HEK293T (cell line): ENCODE measurements around the gene ZNF639.

Source experiments
- CTCF ChIA-PET: fragments of 350-600 bp; formaldehyde crosslinking; extraction: SDS; loops from one replicate; lab custom pipeline; 2021; ENCODE audit warnings: antibody characterized with exemption, inconsistent platforms; lab: Yijun Ruan, JAX
- POLR2A ChIA-PET: fragments of 350-600 bp; formaldehyde crosslinking; extraction: SDS; loops from one replicate; lab custom pipeline; 2020; ENCODE audit warnings: antibody characterized with exemption, inconsistent platforms; lab: Yijun Ruan, JAX
- DNase-seq: peaks from one replicate; pipeline ENCODE4 v3.0.0; 2012; ENCODE audit warnings: mixed read lengths; ENCODE audit errors: extremely low spot score
- ARNT ChIP-seq: fragments of 450-650 bp; IDR thresholded peaks from 2 replicates; pipeline ENCODE4 v1.6.1; 2017; ENCODE audit warnings: mild to moderate bottlenecking
- BHLHE40 ChIP-seq: fragments of 450-650 bp; IDR thresholded peaks from 2 replicates; pipeline ENCODE4 v1.6.1; 2016; ENCODE audit warnings: mild to moderate bottlenecking, moderate library complexity, borderline replicate concordance
- CTBP1 ChIP-seq: fragments of 450-650 bp; IDR thresholded peaks from 2 replicates; pipeline ENCODE4 v1.6.1; 2016; ENCODE audit warnings: borderline replicate concordance
- ELF4 ChIP-seq: fragments of 450-650 bp; IDR thresholded peaks from 2 replicates; pipeline ENCODE4 v1.6.1; 2017; ENCODE audit warnings: antibody characterized with exemption
- FOXA1 ChIP-seq: fragments of 450-650 bp; IDR thresholded peaks from 2 replicates; pipeline ENCODE4 v1.6.1; 2016; ENCODE audit warnings: mild to moderate bottlenecking
- FOXK2 ChIP-seq: fragments of 450-650 bp; IDR thresholded peaks from 2 replicates; pipeline ENCODE4 v1.6.1; 2016; ENCODE audit warnings: mild to moderate bottlenecking
- FOXM1 ChIP-seq: fragments of 450-650 bp; IDR thresholded peaks from 2 replicates; pipeline ENCODE4 v1.6.1; 2017; ENCODE audit warnings: mild to moderate bottlenecking, borderline replicate concordance
- HDGF ChIP-seq: fragments of 450-650 bp; IDR thresholded peaks from 2 replicates; pipeline ENCODE4 v1.6.1; 2017; ENCODE audit warnings: antibody characterized with exemption, borderline replicate concordance
- L3MBTL2 ChIP-seq: fragments of 450-650 bp; conservative IDR thresholded peaks from 2 replicates; pipeline ENCODE4 v1.6.1; 2016; ENCODE audit warnings: mild to moderate bottlenecking
- LEF1 ChIP-seq: fragments of 450-650 bp; IDR thresholded peaks from 2 replicates; pipeline ENCODE4 v1.6.1; 2017; ENCODE audit warnings: mild to moderate bottlenecking, borderline replicate concordance
- NFRKB ChIP-seq: fragments of 450-650 bp; IDR thresholded peaks from 2 replicates; pipeline ENCODE4 v1.6.1; 2016; ENCODE audit warnings: mild to moderate bottlenecking, moderate library complexity
- SP1 ChIP-seq: fragments of 450-650 bp; IDR thresholded peaks from 2 replicates; pipeline ENCODE4 v1.6.1; 2017
- SUZ12 ChIP-seq: fragments of 450-650 bp; IDR thresholded peaks from 2 replicates; pipeline ENCODE4 v1.6.1; 2016; ENCODE audit warnings: mild to moderate bottlenecking
- TARDBP ChIP-seq: fragments of 450-650 bp; IDR thresholded peaks from 2 replicates; pipeline ENCODE4 v1.6.1; 2016
- ZNF384 ChIP-seq: fragments of 450-650 bp; IDR thresholded peaks from 2 replicates; pipeline ENCODE4 v1.6.1; 2016
- TF ChIP-seq, protein P1 (sequence below): fragments of 450-650 bp; IDR thresholded peaks from 2 replicates; pipeline ENCODE4 v1.6.1; 2016

ZNF639 gene

DNA sequence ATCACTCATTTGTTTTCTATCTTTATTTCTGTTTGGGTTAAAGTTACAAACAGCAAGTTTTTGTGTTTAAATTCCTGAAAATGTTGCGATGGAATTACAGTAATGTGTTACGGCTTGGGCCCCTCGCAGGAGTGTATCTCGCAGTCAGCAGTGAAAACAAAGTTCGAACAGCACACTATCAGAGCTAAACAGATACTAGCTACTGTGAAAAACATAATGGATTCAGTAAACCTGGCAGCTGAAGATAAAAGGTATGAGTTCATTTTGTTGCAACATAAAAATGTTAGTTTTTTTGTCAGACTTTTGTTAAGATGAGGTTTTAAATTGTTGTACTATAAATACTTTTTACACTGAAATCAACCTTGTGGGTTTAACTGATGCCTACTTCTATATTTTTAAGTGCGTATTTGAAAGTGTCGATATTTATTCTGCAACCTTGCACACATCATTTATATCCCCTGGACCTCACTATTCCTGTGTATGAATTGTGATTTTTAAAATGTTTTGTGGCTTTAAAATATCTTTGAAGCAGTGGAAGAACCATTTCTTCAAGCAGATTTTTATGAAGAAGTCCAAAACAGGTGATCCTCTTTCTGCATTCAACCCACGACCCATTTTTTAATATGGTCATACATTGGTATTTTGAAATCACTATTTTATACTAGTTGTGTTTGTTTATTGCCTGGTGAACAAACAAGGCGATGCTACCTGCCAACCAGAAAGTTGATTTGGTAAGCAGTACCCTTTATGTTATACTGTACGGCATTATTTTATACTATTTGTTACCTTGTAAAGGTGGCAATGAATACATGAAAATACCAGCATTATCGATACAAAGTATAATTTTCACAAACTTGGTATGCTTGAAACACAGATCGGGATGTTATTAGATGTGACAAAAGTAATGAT lies 52.5 kb downstream of the ZNF639 start:
- DNase-seq = no peak
- ChIA-PET CTCF (interaction anchor here (0.6 kb wide), 1 partner anchor 106 kb away, joined by 4 read pairs; no protein-coding TSS in a partner anchor), POLR2A (no interaction called here)
- TF ChIP-seq FOXM1 = no peak
- TF ChIP-seq, protein P1, sequence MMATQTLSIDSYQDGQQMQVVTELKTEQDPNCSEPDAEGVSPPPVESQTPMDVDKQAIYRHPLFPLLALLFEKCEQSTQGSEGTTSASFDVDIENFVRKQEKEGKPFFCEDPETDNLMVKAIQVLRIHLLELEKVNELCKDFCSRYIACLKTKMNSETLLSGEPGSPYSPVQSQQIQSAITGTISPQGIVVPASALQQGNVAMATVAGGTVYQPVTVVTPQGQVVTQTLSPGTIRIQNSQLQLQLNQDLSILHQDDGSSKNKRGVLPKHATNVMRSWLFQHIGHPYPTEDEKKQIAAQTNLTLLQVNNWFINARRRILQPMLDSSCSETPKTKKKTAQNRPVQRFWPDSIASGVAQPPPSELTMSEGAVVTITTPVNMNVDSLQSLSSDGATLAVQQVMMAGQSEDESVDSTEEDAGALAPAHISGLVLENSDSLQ = no peak
- no peak for TF ChIP-seq L3MBTL2
- TF ChIP-seq ZNF384 = no peak
- TF ChIP-seq CTBP1 = no peak
- no peak for TF ChIP-seq FOXK2
- TF ChIP-seq HDGF = no peak
- no peak for TF ChIP-seq SP1
- TF ChIP-seq ARNT = no peak
- TF ChIP-seq BHLHE40 = no peak
- TF ChIP-seq NFRKB = no peak
- TF ChIP-seq SUZ12 = no peak
- no peak for TF ChIP-seq LEF1
- no peak for TF ChIP-seq ELF4
- TF ChIP-seq TARDBP = no peak
- TF ChIP-seq FOXA1 = no peak

DNA sequence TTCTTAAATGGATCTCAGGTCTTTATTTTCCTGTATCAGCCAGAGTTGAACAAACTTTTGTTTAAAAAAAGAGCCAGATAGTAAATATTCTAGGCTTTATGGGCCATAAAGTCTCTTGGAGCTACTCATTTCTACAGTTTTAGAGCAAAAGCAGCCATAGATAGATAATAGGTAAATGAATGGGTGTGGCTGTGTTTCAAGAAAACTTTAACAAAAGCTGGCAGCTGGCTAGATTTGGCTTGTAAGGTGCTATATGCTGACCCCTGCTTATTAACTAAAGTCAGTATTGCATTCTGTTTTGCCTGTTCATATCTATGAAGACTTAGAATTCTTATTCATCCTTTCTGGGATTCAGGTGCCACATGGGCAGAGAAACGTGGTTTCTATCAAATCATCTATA lies 53.6 kb downstream of the ZNF639 start:
- TF ChIP-seq FOXK2 (no peak), FOXM1 (no peak), LEF1 (no peak), TARDBP (no peak), SUZ12 (no peak), BHLHE40 (no peak)
- TF ChIP-seq, protein P1 = no peak
- CTCF ChIA-PET = no interaction called here
- no peak for DNase-seq
- POLR2A ChIA-PET = no interaction called here
